Heart left ventricle (tissue), 13 donors: ENCODE results near the gene DPY19L2.
"Not testable (repeated sequence)": the region's sequence is repeated elsewhere in the genome, so short reads cannot be mapped to it uniquely, and the experiment has no call there.

Source experiments
- POLR2A ChIP-seq, 2 donors: fragments of 450-650 bp; IDR thresholded peaks; one replicate each; pipeline ENCODE4 v1.6.1; 2017; ENCODE audit warnings: antibody characterized with exemption in 2 of 2, mild to moderate bottlenecking in 2 of 2, moderate library complexity in 2 of 2
- TF ChIP-seq, protein P1 (sequence below), 12 donors: fragments of 200-600 bp; sonication (generic) in 4 of 12; IDR thresholded peaks; one replicate each; pipeline versions ENCODE4 v1.5.0 to v1.8.0; 2018 to 2022; ENCODE audit warnings: antibody characterized with exemption in 12 of 12, mild to moderate bottlenecking in 5 of 12
- donor health status: ischemic (EF 13 %, LVEDD 7.1; RV severe dilation, severe dysfunction).
- donor health status: DM: no; HTN: yes; CAD: no.
- donor health status: DM: no; HTN: no; CAD: no.
- donor health status: ischemic (EF 25% LVEDD 6.9; RV normal size, moderate dysfunction).
- donor health status: ischemic (EF 25% LVEDD 5.7; RV mildly dilated, moderate dysfunction).
- donor health status: ischemic (EF 35%, LVEDD 5.7; RV mildly dilated, moderate dysfunction).
- donor health status: nonischemic (EF 11% LVEDD 7.7; RV severe dilation, severe dysfunction).
- donor health status: DM: yes; HTN: yes; CAD: no.
- donor health status: PGD.
- donor health status: ischemic (EF 29% LVEDD 5.4; RV normal size, mild dysfunction).
- donor health status: nonischemic (EF 23%, LVEDD 6.1; RV moderate dilation, normal function).

- TF ChIP-seq, protein P1, sequence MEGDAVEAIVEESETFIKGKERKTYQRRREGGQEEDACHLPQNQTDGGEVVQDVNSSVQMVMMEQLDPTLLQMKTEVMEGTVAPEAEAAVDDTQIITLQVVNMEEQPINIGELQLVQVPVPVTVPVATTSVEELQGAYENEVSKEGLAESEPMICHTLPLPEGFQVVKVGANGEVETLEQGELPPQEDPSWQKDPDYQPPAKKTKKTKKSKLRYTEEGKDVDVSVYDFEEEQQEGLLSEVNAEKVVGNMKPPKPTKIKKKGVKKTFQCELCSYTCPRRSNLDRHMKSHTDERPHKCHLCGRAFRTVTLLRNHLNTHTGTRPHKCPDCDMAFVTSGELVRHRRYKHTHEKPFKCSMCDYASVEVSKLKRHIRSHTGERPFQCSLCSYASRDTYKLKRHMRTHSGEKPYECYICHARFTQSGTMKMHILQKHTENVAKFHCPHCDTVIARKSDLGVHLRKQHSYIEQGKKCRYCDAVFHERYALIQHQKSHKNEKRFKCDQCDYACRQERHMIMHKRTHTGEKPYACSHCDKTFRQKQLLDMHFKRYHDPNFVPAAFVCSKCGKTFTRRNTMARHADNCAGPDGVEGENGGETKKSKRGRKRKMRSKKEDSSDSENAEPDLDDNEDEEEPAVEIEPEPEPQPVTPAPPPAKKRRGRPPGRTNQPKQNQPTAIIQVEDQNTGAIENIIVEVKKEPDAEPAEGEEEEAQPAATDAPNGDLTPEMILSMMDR (IDR thresholded peaks at IDR 0.05) = not testable (repeated sequence)
- not testable (repeated sequence) for TF ChIP-seq POLR2A (IDR thresholded peaks at IDR 0.05)
Measured at GRCh38 chr12:63712979-63713680, 44.8 kb upstream of the DPY19L2 start.
